Astrocyte (in vitro differentiated cells and primary cell): ENCODE results near the gene HSD3B1. TPM values are rescaled to one million over a fixed set of nuclear protein-coding genes. Genes with fewer than 3 reads are reported as not detected.

Source experiments
- DNase-seq: peaks from one replicate; pipeline ENCODE4 v3.0.0-alpha.2; 2010; ENCODE audit warnings: low read depth
- FAIRE-seq: peaks from 2 replicates; lab custom pipeline; 2011; peaks lifted over from hg19 to GRCh38; lab: Jason Lieb, UNC
- H2AFZ ChIP-seq: 2 replicates; pipeline ENCODE4 v1.6.0; 2012; ENCODE audit warnings: low read depth, low read length, inconsistent platforms
- H3K27ac ChIP-seq: 2 replicates; pipeline ENCODE4 v1.5.1; 2011; ENCODE audit warnings: low read depth, low read length, inconsistent platforms
- H3K27me3 ChIP-seq: 2 replicates; pipeline ENCODE4 v1.6.0; 2011; ENCODE audit warnings: low read length, inconsistent platforms; ENCODE audit not compliant: insufficient read depth
- H3K36me3 ChIP-seq: 2 replicates; pipeline ENCODE4 v1.5.1; 2011; ENCODE audit warnings: low read length, inconsistent platforms; ENCODE audit not compliant: insufficient read depth
- H3K4me1 ChIP-seq: 2 replicates; pipeline ENCODE4 v1.5.1; 2011; ENCODE audit warnings: low read length, inconsistent platforms; ENCODE audit not compliant: insufficient read depth
- H3K4me2 ChIP-seq: 2 replicates; pipeline ENCODE4 v1.6.0; 2012; ENCODE audit warnings: low read length, inconsistent platforms
- H3K4me3 ChIP-seq: 2 replicates; pipeline ENCODE4 v1.5.1; 2011; ENCODE audit warnings: low read depth, mild to moderate bottlenecking, low read length, inconsistent platforms; ENCODE audit not compliant: insufficient read depth
- H3K79me2 ChIP-seq: 2 replicates; pipeline ENCODE4 v1.6.0; 2012; ENCODE audit warnings: mild to moderate bottlenecking, low read length, inconsistent platforms; ENCODE audit not compliant: insufficient read depth
- H3K9ac ChIP-seq: 2 replicates; pipeline ENCODE4 v1.6.0; 2012; ENCODE audit warnings: mild to moderate bottlenecking, low read length, inconsistent platforms
- H3K9me3 ChIP-seq: 2 replicates; pipeline ENCODE4 v1.5.1; 2012; ENCODE audit warnings: low read depth, mild to moderate bottlenecking, low read length, inconsistent platforms; ENCODE audit not compliant: insufficient read depth
- H4K20me1 ChIP-seq: 2 replicates; pipeline ENCODE4 v1.6.0; 2012; ENCODE audit warnings: low read length, inconsistent platforms; ENCODE audit not compliant: insufficient read depth
- H3K27ac Mint-ChIP-seq: one replicate; pipeline ENCODE4 v1.8.0; 2021; ENCODE audit warnings: mild to moderate bottlenecking, mixed read lengths; ENCODE audit not compliant: unreplicated experiment
- H3K27me3 Mint-ChIP-seq: one replicate; pipeline ENCODE4 v1.8.0; 2021; ENCODE audit warnings: low read depth, mixed read lengths; ENCODE audit not compliant: unreplicated experiment
- H3K36me3 Mint-ChIP-seq: one replicate; pipeline ENCODE4 v1.8.0; 2021; ENCODE audit warnings: low read depth, mixed read lengths; ENCODE audit not compliant: unreplicated experiment
- H3K4me1 Mint-ChIP-seq: one replicate; pipeline ENCODE4 v1.8.0; 2021; ENCODE audit warnings: low read depth, mixed read lengths; ENCODE audit not compliant: unreplicated experiment
- H3K4me3 Mint-ChIP-seq: one replicate; pipeline ENCODE4 v1.8.0; 2021; ENCODE audit warnings: mild to moderate bottlenecking, moderate library complexity, mixed read lengths; ENCODE audit not compliant: unreplicated experiment
- H3K9me3 Mint-ChIP-seq: one replicate; pipeline ENCODE4 v1.8.0; 2021; ENCODE audit warnings: mild to moderate bottlenecking, mixed read lengths; ENCODE audit not compliant: unreplicated experiment
- CTCF ChIP-seq: IDR thresholded peaks from 2 replicates; pipeline ENCODE4 v1.5.1; 2011; ENCODE audit warnings: low read depth, mild to moderate bottlenecking, inconsistent platforms, low read length, moderate library complexity; ENCODE audit not compliant: insufficient read depth
- EZH2 ChIP-seq: IDR thresholded peaks from 2 replicates; pipeline ENCODE4 v1.6.1; 2012; ENCODE audit warnings: mild to moderate bottlenecking, low read length, inconsistent platforms; ENCODE audit not compliant: insufficient read depth
- total RNA-seq: library from RNA; stranded (reverse); gene quantifications from 2 replicates; pipeline ENCODE4 v1.2.1, GENCODE V29; 2021

HSD3B1 gene
- total RNA-seq, 1 donor from 2014 or later: 0.61 TPM

GRCh38 chr1:119471566-119471965 is 35.4 kb upstream of the HSD3B1 start:
- Histone ChIP-seq H3K4me2 (no peak overlapping the region), H3K27me3 (no peaks in the 10 kb centered on the region), H4K20me1 (no peaks in the 10 kb centered on the region), H3K4me3 (no peak overlapping the region), H3K27ac (no peak overlapping the region), H3K9me3 (no peaks in the 10 kb centered on the region), H3K36me3 (no peaks in the 10 kb centered on the region), H3K9ac (no peak overlapping the region), H3K79me2 (no peaks in the 10 kb centered on the region), H2AFZ (no peak overlapping the region), H3K4me1 (no peaks in the 10 kb centered on the region)
- DNase-seq (no peak), FAIRE-seq (no peak)
- no peak overlapping the region for H3K4me3 Mint-ChIP-seq
- peaks cover 35% of the 10 kb centered on the region for H3K27me3 Mint-ChIP-seq
- no peak overlapping the region for H3K27ac Mint-ChIP-seq
- TF ChIP-seq EZH2: no peak
- TF ChIP-seq CTCF: no peak
- H3K4me1 Mint-ChIP-seq: peaks cover 8% of the 10 kb centered on the region
- no peaks in the 10 kb centered on the region for H3K9me3 Mint-ChIP-seq
- no peaks in the 10 kb centered on the region for H3K36me3 Mint-ChIP-seq

- Histone ChIP-seq H3K27ac (no peak overlapping the region), H3K79me2 (no peaks in the 10 kb centered on the region), H3K9me3 (no peaks in the 10 kb centered on the region), H4K20me1 (no peaks in the 10 kb centered on the region), H3K36me3 (no peaks in the 10 kb centered on the region), H3K27me3 (no peaks in the 10 kb centered on the region), H2AFZ (no peak overlapping the region), H3K4me1 (no peaks in the 10 kb centered on the region), H3K9ac (no peak overlapping the region), H3K4me3 (no peak overlapping the region), H3K4me2 (no peak overlapping the region)
- DNase-seq (no peak), FAIRE-seq (no peak)
- H3K4me1 Mint-ChIP-seq: peaks cover 8% of the 10 kb centered on the region
- H3K27ac Mint-ChIP-seq: no peak overlapping the region
- no peak overlapping the region for H3K4me3 Mint-ChIP-seq
- no peaks in the 10 kb centered on the region for H3K9me3 Mint-ChIP-seq
- H3K27me3 Mint-ChIP-seq: peaks cover 33% of the 10 kb centered on the region
- TF ChIP-seq EZH2 (no peak), CTCF (no peak)
- H3K36me3 Mint-ChIP-seq: no peaks in the 10 kb centered on the region
Observed at GRCh38 chr1:119472080-119472818, 34.8 kb upstream of the HSD3B1 start.

GRCh38 chr1:119472819-119473175 is 34.2 kb upstream of the HSD3B1 start:
- Histone ChIP-seq H3K36me3 (no peaks in the 10 kb centered on the region), H3K9me3 (no peaks in the 10 kb centered on the region), H2AFZ (no peak overlapping the region), H3K9ac (no peak overlapping the region), H3K27ac (no peak overlapping the region), H4K20me1 (no peaks in the 10 kb centered on the region), H3K4me3 (no peak overlapping the region), H3K27me3 (no peaks in the 10 kb centered on the region), H3K79me2 (no peaks in the 10 kb centered on the region), H3K4me2 (no peak overlapping the region), H3K4me1 (no peaks in the 10 kb centered on the region)
- Mint-ChIP-seq H3K27ac (no peak overlapping the region), H3K36me3 (no peaks in the 10 kb centered on the region), H3K9me3 (no peaks in the 10 kb centered on the region), H3K4me3 (no peak overlapping the region), H3K4me1 (peaks cover 12% of the 10 kb centered on the region), H3K27me3 (peaks cover 32% of the 10 kb centered on the region)
- DNase-seq (no peak), FAIRE-seq (no peak)
- TF ChIP-seq EZH2 (no peak), CTCF (no peak)
